GM19043 (cell line): Measurements from ENCODE around the gene OR10A2.
A peak's percentile ranks its signal among the peaks of the same experiment; 100 is the strongest.
"Not testable (repeated sequence)": the region's sequence is repeated elsewhere in the genome, so short reads cannot be mapped to it uniquely, and the experiment has no call there.

Experiments used
- ATAC-seq: cut with Tn5 transposase; IDR thresholded peaks from one replicate; pipeline ENCODE4 v1.9.1; 2021; ENCODE audit warnings: low read depth; ENCODE audit not compliant: unreplicated experiment

OR10A2 gene

GRCh38 chr11:6876914-6877313 lies 14.1 kb downstream of the OR10A2 start:
- ATAC-seq, result no peak

DNA sequence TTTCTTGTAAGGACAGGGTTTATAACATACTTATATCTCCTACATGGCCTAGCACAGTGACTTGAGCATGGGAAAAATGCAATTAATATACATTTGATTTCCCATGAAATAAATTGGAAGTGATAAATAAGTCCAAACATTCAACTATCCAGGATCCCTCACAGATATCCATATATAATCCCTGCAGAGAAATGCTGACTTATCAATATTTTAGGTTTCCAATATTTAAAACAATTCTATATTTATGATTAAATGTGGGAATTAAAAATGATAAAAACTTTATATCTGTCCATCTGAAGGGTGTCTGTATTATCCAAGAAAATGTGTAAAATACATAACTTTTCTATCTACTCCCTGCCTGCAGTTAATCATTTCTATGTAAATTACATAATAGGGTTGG lies 19.9 kb downstream of the OR10A2 start:
- ATAC-seq, result no peak

- not testable (repeated sequence) for ATAC-seq
Measured at GRCh38 chr11:6887711-6888110, 24.9 kb downstream of the OR10A2 start.

GRCh38 chr11:6888830-6889229 lies 26.0 kb downstream of the OR10A2 start:
- ATAC-seq, result no peak

DNA sequence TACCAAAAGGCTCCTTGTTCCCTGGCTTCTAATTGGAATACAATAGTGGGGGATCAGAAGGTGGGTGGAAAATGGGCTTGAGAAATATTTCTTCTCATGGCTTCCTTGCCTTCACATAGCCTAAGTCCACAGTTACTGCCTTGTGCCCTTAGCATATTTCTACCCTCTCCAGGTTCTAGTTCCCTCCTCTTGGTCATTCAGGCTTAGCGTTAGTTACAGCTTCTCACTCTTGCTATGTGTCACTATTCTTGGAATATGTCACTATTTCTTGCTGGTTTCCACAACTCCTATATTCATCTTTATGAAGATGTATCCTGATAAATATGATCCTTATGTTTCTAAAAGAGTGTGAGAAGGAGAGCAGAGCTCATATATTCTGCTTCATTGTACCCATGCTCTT lies 27.0 kb downstream of the OR10A2 start:
- ATAC-seq, result no peak

GRCh38 chr11:6892400-6892799 lies 29.5 kb downstream of the OR10A2 start, which contains the start of gene OR2D2:
TSS of gene OR2D2 (minus strand) at chr11:6892500. CDS start at chr11:6892500, 0 bp downstream.
- no peak for ATAC-seq

- ATAC-seq, result no peak
Measured at GRCh38 chr11:6894097-6894496, 31.2 kb downstream of the OR10A2 start.

DNA sequence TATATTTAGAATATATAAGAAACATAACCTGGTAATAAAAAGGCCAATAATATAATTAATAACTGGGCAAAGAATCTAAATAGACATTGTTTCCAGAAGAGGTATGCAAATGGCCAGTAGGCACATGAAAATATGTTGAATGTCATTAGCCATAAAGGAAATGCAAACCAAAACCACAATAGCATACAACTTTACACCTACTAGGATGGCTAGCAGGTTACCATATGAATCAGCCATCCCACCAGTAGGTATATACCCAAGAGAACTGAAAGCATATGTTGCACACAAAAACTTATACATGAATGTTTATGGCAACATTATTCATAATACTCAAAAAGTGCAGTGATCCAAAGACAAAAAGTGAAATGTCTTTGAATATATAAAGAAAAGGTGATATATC lies 32.2 kb downstream of the OR10A2 start:
- ATAC-seq, result peak; percentile 70

- no peak for ATAC-seq
Measured at GRCh38 chr11:6898911-6899310, 36.1 kb downstream of the OR10A2 start.

- no peak for ATAC-seq
Measured at GRCh38 chr11:6900327-6900999, 37.6 kb downstream of the OR10A2 start.

- not testable (repeated sequence) for ATAC-seq
Measured at GRCh38 chr11:6904804-6905203, 41.9 kb downstream of the OR10A2 start.

DNA sequence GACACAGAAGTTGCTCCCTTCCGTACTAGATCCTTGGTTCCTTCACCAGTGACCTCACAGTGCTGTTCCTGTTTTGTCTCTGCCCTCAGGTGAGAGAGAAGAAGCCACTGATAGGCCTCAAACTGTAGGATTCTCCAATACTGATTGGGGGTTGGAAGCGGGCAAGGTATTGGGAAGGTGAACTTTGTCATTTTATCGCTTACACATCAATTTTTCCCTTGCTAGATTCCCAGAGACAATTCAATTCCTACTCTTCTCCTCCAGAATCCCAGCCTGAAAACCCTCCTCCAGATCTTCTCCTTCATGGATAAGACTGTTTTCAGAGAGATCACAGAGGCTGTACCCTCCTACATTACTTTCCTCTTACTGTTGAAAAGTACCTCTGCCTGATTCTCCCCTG lies 48.5 kb downstream of the OR10A2 start:
- ATAC-seq, result no peak

- no peak for ATAC-seq
Measured at GRCh38 chr11:6911948-6912347, 49.1 kb downstream of the OR10A2 start.

- ATAC-seq, result no peak
Measured at GRCh38 chr11:6919698-6920097, 56.8 kb downstream of the OR10A2 start.

DNA sequence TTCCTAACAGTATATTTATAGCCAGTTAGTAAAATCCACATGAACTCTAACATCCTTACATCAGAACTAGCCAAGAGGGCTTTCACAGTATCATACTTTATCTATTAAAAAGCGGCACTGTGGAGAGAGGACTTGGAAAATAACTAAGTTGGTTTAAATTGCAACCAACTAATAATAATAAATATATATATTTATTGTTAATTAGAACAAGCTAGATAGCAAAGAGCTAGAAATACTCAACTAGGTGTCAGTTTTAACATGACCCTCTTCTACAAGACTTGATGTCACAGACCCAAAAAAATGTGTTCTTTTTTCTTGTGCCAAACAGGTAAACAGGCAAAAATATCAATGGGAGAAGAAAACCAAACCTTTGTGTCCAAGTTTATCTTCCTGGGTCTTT lies 57.8 kb downstream of the OR10A2 start, which contains the start of gene OR2D3:
OR2D3 (plus strand) TSS at position 301 of the 400 bp plus-strand sequence; CDS start at position 301, 0 bp downstream.
- no peak for ATAC-seq
